Measurements from ENCODE around the gene SMG6.

Gene SMG6

GRCh38 chr17:2212400-2212981 lies 91.1 kb downstream of the SMG6 start:
- TF ChIP-seq CSDC2 (CRISPR knock-in tag; IDR thresholded peaks at IDR 0.05): no peak; the same call in 1 of the 2 replicates
- TF ChIP-seq, protein P1, sequence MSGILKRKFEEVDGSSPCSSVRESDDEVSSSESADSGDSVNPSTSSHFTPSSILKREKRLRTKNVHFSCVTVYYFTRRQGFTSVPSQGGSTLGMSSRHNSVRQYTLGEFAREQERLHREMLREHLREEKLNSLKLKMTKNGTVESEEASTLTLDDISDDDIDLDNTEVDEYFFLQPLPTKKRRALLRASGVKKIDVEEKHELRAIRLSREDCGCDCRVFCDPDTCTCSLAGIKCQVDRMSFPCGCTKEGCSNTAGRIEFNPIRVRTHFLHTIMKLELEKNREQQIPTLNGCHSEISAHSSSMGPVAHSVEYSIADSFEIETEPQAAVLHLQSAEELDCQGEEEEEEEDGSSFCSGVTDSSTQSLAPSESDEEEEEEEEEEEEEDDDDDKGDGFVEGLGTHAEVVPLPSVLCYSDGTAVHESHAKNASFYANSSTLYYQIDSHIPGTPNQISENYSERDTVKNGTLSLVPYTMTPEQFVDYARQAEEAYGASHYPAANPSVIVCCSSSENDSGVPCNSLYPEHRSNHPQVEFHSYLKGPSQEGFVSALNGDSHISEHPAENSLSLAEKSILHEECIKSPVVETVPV (CRISPR knock-in tag; IDR thresholded peaks at IDR 0.05): no peak
- TF ChIP-seq ISL1 (CRISPR knock-in tag; IDR thresholded peaks at IDR 0.05): no peak
- no peak for TF ChIP-seq PPARA (CRISPR knock-in tag; IDR thresholded peaks at IDR 0.05; ENCODE audit: borderline replicate concordance)
- TF ChIP-seq TSHZ2 (CRISPR knock-in tag; IDR thresholded peaks at IDR 0.05): no peak
- ATAC-seq: no peak

DNA sequence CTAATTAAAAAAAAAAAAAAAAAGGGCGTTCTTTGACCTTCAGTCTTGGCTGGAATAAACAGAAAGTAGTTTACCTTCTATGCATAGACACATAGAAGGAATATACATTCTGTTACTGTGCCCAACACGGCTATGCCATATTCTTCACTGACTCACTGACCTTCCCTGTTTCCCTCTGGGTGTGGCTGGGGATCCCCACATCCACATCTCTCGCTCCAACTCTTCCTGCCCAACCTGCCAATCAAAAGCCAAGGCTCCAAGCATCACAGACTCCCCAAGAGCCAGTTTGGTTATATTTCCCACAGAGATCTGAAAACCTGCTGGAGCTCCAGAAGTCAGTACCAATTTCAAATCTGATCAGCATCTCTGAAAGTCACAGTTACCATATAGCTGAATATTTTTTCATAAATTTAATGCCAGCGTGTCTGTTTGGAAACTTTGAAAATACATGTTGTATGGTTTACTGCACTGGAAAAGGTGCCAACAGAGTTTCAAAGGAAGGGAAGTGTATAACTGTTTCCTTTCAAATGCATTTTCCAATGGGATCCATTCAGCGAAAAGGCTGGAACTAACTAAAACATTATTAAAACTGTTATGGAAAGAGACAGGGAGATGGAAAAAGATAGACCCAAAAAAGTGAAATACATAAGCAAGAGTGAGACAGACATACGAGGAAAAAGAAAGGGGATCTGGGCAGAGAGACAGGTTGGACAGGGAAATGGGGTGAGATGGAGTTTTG lies 91.8 kb downstream of the SMG6 start:
- TF ChIP-seq ZFP30 (CRISPR knock-in tag; IDR thresholded peaks at IDR 0.05): no peak
- TF ChIP-seq SNAI2 (CRISPR knock-in tag; IDR thresholded peaks at IDR 0.05): no peak
- TF ChIP-seq ZNF8 (CRISPR knock-in tag; IDR thresholded peaks at IDR 0.05): no peak
- no peak for TF ChIP-seq PPARA (CRISPR knock-in tag; IDR thresholded peaks at IDR 0.05; ENCODE audit: borderline replicate concordance)
- no peak for ATAC-seq

GRCh38 chr17:2210726-2211125 lies 92.9 kb downstream of the SMG6 start:
- TF ChIP-seq ZNF565 (CRISPR knock-in tag; conservative IDR thresholded peaks at IDR 0.05; ENCODE audit: low read depth): no peak
- TF ChIP-seq ZFP30 (CRISPR knock-in tag; IDR thresholded peaks at IDR 0.05): no peak
- TF ChIP-seq ZNF8 (CRISPR knock-in tag; IDR thresholded peaks at IDR 0.05): no peak
- TF ChIP-seq, protein P1 (CRISPR knock-in tag; IDR thresholded peaks at IDR 0.05): no peak
- no peak for TF ChIP-seq ESRRG (CRISPR knock-in tag; IDR thresholded peaks at IDR 0.05)
- TF ChIP-seq ZC3H10 (CRISPR knock-in tag; IDR thresholded peaks at IDR 0.05): no peak
- TF ChIP-seq BACH2 (CRISPR knock-in tag; IDR thresholded peaks at IDR 0.05; ENCODE audit: borderline replicate concordance): no peak
- no peak for TF ChIP-seq TOX (CRISPR knock-in tag; IDR thresholded peaks at IDR 0.05; ENCODE audit: borderline replicate concordance)
- TF ChIP-seq SNAI2 (CRISPR knock-in tag; IDR thresholded peaks at IDR 0.05): no peak
- TF ChIP-seq CSDC2 (CRISPR knock-in tag; IDR thresholded peaks at IDR 0.05): no peak
- TF ChIP-seq RARB (CRISPR knock-in tag; IDR thresholded peaks at IDR 0.05): no peak
- TF ChIP-seq ARNTL (CRISPR knock-in tag; IDR thresholded peaks at IDR 0.05; ENCODE audit: borderline replicate concordance, low read depth): no peak
- no peak for TF ChIP-seq OSR1 (CRISPR knock-in tag; IDR thresholded peaks at IDR 0.05)
- no peak for ATAC-seq

- ATAC-seq: no peak
- TF ChIP-seq TCF4 (CRISPR knock-in tag; IDR thresholded peaks at IDR 0.05; ENCODE audit: borderline replicate concordance): no peak
- TF ChIP-seq SNAI2 (CRISPR knock-in tag; IDR thresholded peaks at IDR 0.05): no peak
- no peak for TF ChIP-seq ZNF565 (CRISPR knock-in tag; conservative IDR thresholded peaks at IDR 0.05; ENCODE audit: low read depth)
- TF ChIP-seq, protein P1 (CRISPR knock-in tag; IDR thresholded peaks at IDR 0.05): no peak
- TF ChIP-seq ZNF8 (CRISPR knock-in tag; IDR thresholded peaks at IDR 0.05): no peak
- TF ChIP-seq ZNF70 (CRISPR knock-in tag; IDR thresholded peaks at IDR 0.05): no peak
Measured at GRCh38 chr17:2207815-2208515, 95.6 kb downstream of the SMG6 start.
